Measurements from ENCODE around the gene EXD1. TPM values are rescaled to one million over a fixed set of nuclear protein-coding genes. Genes with fewer than 3 reads are reported as not detected.

The EXD1 gene
- total and polyA plus RNA-seq, 2 of the 13 experiments (the other 11 are each of a cell fraction or from before 2014, with no cell fraction given) = not detected

- TF ChIP-seq ZBTB34 (CRISPR knock-in tag; IDR thresholded peaks at IDR 0.05) (peak; percentile 99), ARID2 (CRISPR knock-in tag; IDR thresholded peaks at IDR 0.05; ENCODE audit: borderline replicate concordance) (no peak), SMAD3 (CRISPR knock-in tag; IDR thresholded peaks at IDR 0.05) (peak; percentile 64; the same call in 1 of the 2 replicates), SP1 (IDR thresholded peaks at IDR 0.05) (no peak), SP1 (CRISPR knock-in tag; IDR thresholded peaks at IDR 0.05) (peak; percentile 44; the same call in 1 of the 2 replicates), MAFK (conservative IDR thresholded peaks at IDR 0.05 in 1 of 2, IDR thresholded peaks at IDR 0.05 in 1 of 2; ENCODE audit: low read length in 2 of 2) (no peak), FOXJ3 (CRISPR knock-in tag; IDR thresholded peaks at IDR 0.05; ENCODE audit: borderline replicate concordance) (peak; percentile 52; the same call in 1 of the 2 replicates), PHF5A (CRISPR knock-in tag; IDR thresholded peaks at IDR 0.05; ENCODE audit: low read depth, unreplicated experiment) (peak; percentile 37), ZNF644 (CRISPR knock-in tag; IDR thresholded peaks at IDR 0.05; ENCODE audit: low read depth) (peak; percentile 97), KDM2A (CRISPR knock-in tag; IDR thresholded peaks at IDR 0.05; ENCODE audit: borderline replicate concordance, low read depth) (peak; percentile 69; the same call in 1 of the 2 replicates), CHD4 (IDR thresholded peaks at IDR 0.05; ENCODE audit: borderline replicate concordance, low read length) (peak; percentile 92; the same call in 1 of the 2 replicates), SOX6 (IDR thresholded peaks at IDR 0.05) (no peak), SOX6 (CRISPR knock-in tag; IDR thresholded peaks at IDR 0.05) (peak; percentile 90), HNF4G (IDR thresholded peaks at IDR 0.05; ENCODE audit: borderline replicate concordance, low read depth, low read length) (peak; percentile 75; the same call in 1 of the 2 replicates), HNF4G (CRISPR knock-in tag; IDR thresholded peaks at IDR 0.05; ENCODE audit: borderline replicate concordance, low read depth) (peak; percentile 93), TFDP1 (CRISPR knock-in tag; IDR thresholded peaks at IDR 0.05; ENCODE audit: borderline replicate concordance) (peak; percentile 60; the same call in 1 of the 2 replicates), ZNF331 (CRISPR knock-in tag; IDR thresholded peaks at IDR 0.05) (peak; percentile 86), CREB1 (IDR thresholded peaks at IDR 0.05) (no peak), CREB1 (CRISPR knock-in tag; IDR thresholded peaks at IDR 0.05) (peak; percentile 54; the same call in 1 of the 2 replicates), TEF (CRISPR knock-in tag; IDR thresholded peaks at IDR 0.05) (no peak), HHEX (CRISPR knock-in tag; IDR thresholded peaks at IDR 0.05) (0 out of 2 replicates have a peak, but pooled peaks have one; percentile 47), ZNF629 (CRISPR knock-in tag; conservative IDR thresholded peaks at IDR 0.05) (peak; percentile 72), ZNF280D (CRISPR knock-in tag; IDR thresholded peaks at IDR 0.05) (peak; percentile 94)
Observed at GRCh38 chr15:41259546-41260189, 29.1 kb upstream of the EXD1 start (continued).

Data from HepG2 (cell line).